ENCODE results near the gene ANXA7.

ANXA7 gene

DNA sequence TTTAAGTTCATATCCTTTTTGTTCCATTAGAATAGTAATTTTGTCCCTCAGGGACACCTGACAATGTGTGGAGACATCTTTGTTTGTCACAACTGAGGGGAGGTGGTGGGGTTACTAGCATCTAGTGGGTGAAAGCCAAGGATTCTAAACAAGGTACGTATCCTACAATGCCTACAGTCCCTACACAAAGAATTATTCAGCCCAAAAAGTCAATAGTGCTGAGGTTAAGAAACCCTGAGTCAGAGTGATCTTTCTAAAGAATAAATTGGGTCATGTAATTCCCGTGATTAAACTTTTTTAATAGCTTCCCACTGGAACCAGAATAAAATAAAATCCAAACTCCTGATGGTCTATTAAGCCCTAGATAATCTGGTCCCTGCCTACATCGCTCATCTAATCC, 2.7 kb upstream of the ANXA7 start:
- peaks cover 17 to 30% of the 10 kb centered on the region in 2 experiments for H3K4me1 ChIP-seq (ENCODE audit: control insufficient read depth in 1 of 2, insufficient read depth in 1 of 2, low read depth in 1 of 2, low read length in 1 of 2)
- H3K4me3 ChIP-seq (ENCODE audit: low read depth in 1 of 2, low read length in 1 of 2) = no peak overlapping the region
- H3K27ac ChIP-seq = no peak overlapping the region
- H3K27me3 ChIP-seq = peaks cover 7% of the 10 kb centered on the region
- TF ChIP-seq, protein P1, sequence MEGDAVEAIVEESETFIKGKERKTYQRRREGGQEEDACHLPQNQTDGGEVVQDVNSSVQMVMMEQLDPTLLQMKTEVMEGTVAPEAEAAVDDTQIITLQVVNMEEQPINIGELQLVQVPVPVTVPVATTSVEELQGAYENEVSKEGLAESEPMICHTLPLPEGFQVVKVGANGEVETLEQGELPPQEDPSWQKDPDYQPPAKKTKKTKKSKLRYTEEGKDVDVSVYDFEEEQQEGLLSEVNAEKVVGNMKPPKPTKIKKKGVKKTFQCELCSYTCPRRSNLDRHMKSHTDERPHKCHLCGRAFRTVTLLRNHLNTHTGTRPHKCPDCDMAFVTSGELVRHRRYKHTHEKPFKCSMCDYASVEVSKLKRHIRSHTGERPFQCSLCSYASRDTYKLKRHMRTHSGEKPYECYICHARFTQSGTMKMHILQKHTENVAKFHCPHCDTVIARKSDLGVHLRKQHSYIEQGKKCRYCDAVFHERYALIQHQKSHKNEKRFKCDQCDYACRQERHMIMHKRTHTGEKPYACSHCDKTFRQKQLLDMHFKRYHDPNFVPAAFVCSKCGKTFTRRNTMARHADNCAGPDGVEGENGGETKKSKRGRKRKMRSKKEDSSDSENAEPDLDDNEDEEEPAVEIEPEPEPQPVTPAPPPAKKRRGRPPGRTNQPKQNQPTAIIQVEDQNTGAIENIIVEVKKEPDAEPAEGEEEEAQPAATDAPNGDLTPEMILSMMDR (IDR thresholded peaks at IDR 0.05) = no peak
- no peaks in the 10 kb centered on the region for H3K36me3 ChIP-seq
- no peaks in the 10 kb centered on the region for H3K9me3 ChIP-seq

DNA sequence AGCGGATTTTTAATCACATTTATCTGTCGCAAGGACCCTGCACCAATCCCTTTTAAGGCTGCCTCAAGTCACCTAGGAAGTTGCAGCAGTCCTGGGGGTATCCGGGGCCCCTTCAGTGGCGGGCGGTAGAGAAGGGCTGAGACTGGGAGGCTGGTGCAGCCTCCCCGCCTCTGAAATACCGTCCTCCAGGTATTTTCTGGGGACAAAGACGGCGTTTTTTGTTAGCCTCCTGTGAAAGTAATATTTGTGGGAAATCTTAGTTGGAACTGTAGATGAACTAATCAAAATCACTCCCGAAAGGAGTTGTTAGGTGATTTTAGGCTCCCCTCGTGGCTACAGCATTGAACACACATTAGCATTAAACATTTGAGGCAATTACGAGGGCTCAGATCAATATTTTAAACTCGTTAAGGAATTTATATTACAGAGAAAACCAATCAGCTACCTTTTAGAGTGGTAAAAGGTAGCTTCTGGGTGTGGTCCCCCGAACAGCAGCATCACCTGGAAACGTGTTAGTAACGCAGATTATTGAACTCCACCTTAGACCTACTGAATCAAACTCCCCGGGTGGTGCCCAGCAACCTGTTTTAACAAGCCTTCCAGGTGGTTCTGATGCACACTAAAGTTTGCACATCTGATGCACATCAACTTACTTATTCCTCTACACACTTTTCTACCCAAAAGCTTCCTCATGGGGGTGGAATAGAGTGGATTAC, 530 bp upstream of the ANXA7 start:
- Histone ChIP-seq H3K27me3 (peaks cover 7% of the 10 kb centered on the region), H3K9me3 (no peaks in the 10 kb centered on the region), H3K27ac (peak overlapping the region; percentile 96), H3K36me3 (no peaks in the 10 kb centered on the region), H3K4me1 (ENCODE audit: control insufficient read depth in 1 of 2, insufficient read depth in 1 of 2, low read depth in 1 of 2, low read length in 1 of 2) (peaks cover 17 to 27% of the 10 kb centered on the region in 2 experiments), H3K4me3 (ENCODE audit: low read depth in 1 of 2, low read length in 1 of 2) (peak overlapping the region; percentile 94 to 99)
- TF ChIP-seq, protein P1 (IDR thresholded peaks at IDR 0.05) = no peak

DNA sequence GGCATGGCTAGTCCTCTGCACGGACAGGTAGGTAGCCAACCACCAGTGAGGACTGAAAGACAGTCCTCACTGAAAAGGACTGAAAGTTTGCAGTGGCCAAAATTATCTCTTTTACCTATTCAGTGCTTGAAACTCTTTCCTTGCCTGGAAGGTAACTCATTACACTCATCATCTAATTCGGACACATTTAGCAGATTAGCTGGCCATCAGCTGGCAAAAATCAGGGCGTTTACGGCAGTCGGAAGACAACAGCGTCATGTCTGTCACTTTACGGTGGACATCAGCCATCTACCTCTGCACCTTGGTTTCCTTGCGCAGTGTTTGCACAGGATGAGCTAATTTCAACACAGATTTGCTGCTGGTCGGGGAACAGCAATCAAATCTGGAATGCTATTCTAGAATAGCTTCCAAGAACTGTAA, 740 bp downstream of the ANXA7 start:
- Histone ChIP-seq H3K4me1 (ENCODE audit: control insufficient read depth in 1 of 2, insufficient read depth in 1 of 2, low read depth in 1 of 2, low read length in 1 of 2) (peaks cover 17 to 22% of the 10 kb centered on the region in 2 experiments), H3K36me3 (no peaks in the 10 kb centered on the region), H3K27ac (peak overlapping the region; percentile 96), H3K9me3 (no peaks in the 10 kb centered on the region), H3K27me3 (peaks cover 7% of the 10 kb centered on the region), H3K4me3 (ENCODE audit: low read depth in 1 of 2, low read length in 1 of 2) (peak overlapping the region; percentile 94 to 99)
- TF ChIP-seq, protein P1 (IDR thresholded peaks at IDR 0.05) = no peak

DNA sequence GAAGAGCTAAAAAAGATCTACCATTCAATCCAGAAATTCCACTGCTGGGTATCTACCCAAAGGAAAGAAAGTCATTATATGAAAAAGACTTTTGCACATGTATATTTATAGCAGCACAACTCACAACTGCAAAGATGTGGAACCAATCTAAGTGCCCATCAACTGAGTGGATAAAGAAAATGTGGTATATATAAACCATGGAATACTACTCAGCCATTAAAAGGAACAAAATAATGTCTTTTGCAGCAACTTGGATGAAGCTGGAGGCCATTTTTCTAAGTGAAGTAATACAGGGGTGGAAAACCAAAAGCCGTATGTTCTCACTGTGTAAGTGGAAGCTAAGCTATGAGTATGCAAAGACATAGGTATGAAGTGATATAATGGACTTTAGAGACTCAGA, 3.0 kb downstream of the ANXA7 start:
- H3K27me3 ChIP-seq = peaks cover 7% of the 10 kb centered on the region
- H3K4me3 ChIP-seq (ENCODE audit: low read depth in 1 of 2, low read length in 1 of 2) = no peak overlapping the region
- TF ChIP-seq, protein P1 (IDR thresholded peaks at IDR 0.05) = no peak
- H3K9me3 ChIP-seq = no peaks in the 10 kb centered on the region
- H3K27ac ChIP-seq = no peak overlapping the region
- no peaks in the 10 kb centered on the region for H3K36me3 ChIP-seq
- H3K4me1 ChIP-seq (ENCODE audit: control insufficient read depth in 1 of 2, insufficient read depth in 1 of 2, low read depth in 1 of 2, low read length in 1 of 2) = peaks cover 17 to 22% of the 10 kb centered on the region in 2 experiments

DNA sequence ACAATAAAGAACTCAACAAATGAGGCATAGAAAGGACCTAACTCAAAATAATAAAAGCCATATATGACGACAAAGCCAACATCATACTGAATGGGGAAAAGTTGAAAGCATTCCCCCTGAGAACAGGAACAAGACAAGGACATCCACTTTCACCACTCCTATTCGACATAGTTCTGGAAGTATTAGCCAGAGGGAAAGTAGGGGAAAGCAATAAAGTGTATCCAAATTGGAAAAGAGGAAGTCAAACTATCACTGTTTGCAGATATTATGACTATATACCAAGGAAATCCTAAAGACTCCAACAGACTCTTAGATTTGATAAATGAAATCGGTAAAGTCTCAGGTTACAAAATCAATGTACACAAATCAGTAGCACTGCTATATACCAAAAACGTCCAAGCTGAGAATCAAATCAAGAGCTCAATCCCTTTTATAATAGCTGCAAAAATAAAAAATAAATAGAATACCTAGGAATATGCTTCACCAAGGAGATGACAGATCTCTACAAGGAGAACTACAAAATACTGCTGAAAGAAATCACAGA, 4.8 kb downstream of the ANXA7 start:
- Histone ChIP-seq H3K9me3 (no peaks in the 10 kb centered on the region), H3K27me3 (no peaks in the 10 kb centered on the region), H3K27ac (no peak overlapping the region), H3K36me3 (no peaks in the 10 kb centered on the region), H3K4me1 (ENCODE audit: control insufficient read depth in 1 of 2, insufficient read depth in 1 of 2, low read depth in 1 of 2, low read length in 1 of 2) (peaks cover 9 to 15% of the 10 kb centered on the region in 2 experiments), H3K4me3 (ENCODE audit: low read depth in 1 of 2, low read length in 1 of 2) (no peak overlapping the region)
- TF ChIP-seq, protein P1 (IDR thresholded peaks at IDR 0.05) = no peak
